ENCODE measurements around the gene GDF11.

GDF11 gene

DNA sequence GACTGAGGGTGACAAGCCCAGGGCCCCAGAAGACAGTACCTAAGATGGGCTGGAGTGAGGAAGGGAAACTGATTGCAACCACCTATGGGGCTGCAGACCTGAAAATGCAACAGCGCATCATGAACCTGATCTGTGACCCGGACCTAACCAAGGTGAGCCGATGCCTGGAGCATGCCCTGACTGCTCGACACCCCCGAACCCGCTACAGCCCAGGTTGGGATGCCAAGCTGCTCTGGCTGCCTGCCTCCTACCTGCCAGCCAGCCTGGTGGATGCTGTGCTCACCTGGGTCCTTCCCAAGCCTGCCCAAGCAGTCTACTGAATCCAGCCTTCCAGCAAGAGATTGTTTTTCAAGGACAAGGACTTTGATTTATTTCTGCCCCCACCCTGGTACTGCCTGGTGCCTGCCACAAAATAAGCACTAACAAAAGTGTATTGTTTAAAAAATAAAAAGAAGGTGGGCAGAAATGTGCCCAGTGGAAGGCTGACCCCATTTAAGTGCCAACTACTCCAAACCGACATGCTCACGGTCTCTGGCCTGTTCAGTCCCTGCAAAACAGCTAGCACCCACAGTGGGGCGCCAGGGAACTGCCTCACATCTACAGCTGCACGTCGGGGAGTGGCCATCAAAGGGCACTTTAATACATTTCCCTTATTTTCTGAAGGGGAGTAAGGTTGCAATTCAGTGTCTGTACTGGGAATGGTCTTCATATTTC is 18.5 kb upstream of the GDF11 start:
- peak; percentile 78 for DNase-seq

DNA sequence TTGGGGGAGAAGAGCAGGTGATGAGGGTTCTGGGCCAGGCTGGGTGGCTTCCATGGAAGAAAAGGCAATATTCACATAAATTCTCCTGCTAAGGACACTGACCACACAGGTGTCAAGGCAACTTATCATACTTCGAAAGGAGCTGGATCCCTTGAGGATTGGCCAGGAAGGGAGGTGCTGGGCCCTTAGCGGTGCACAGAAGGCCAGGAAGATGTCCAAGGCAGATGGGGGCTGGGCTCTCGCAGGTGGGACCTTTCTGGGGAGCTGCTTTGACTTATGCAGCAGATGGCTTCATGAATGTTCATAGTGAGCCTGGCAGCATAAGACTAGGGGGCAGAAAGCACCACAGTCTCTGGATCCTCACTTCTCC is 18.0 kb upstream of the GDF11 start:
- no peak for DNase-seq

DNA sequence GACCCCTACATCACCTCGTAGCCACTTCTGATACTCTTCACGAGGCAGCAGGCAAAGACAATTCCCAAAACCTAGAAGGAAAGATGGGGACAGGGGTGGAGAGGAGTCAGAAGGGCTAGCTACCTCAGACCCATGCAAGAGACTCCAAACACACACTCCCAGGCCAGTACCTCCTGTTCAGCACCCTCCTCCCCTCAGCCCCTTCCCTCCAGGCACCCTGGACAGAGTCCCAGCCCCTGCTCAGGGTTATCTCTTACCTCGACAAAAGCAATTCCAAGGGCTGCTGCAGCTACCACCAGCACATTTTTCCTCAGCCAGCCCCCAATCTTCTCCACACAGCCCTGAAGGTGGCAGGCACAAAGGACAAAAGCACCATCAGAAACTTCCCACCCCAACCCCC is 17.4 kb upstream of the GDF11 start:
- DNase-seq, result no peak

DNA sequence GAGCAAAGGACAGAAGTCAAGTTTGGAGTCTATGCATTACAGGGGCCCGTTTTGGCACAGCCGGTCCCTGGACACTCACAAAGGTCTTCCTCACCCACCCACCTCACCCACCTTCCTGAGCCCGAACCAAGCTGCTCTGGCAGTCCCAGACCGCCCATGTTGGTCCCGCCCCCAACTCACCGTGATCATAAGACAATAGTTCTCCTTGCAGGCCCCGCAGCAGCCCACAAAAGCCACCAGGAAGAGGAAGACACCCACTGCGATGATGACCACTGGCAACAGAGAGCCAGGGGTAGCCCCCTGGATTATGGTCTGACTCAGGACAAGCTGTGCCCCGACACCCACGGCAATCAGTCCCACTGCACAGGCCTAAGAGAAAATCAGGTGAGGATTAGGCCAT is 16.0 kb upstream of the GDF11 start:
- no peak for DNase-seq

DNA sequence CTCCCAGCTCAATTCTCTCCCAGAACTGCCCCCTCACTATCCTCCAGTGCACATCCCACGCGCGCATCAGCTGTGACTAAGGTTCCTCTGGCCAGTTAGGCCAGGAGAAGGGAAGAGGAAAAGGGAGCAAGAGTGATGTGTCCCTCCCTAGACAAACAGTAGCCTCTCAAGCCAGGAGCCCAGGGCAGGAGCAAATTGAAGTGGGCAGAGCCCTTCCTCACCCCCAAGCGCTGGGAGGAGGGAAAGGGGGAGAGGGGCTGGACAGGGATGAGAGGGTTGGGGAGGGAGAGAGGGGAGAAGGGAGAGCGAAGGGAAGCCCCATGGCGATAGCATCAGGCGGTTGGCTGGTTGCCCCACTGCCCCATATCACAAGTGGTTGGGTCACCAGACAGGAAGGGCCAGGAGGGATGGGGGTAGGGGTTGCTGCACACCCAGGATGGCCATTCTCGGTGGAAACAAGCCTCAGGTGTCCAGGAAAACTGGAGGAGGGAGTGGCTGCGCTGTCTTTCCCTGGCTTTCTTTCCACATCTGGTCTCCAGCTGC is 15.2 kb upstream of the GDF11 start:
- DNase-seq, result no peak

DNA sequence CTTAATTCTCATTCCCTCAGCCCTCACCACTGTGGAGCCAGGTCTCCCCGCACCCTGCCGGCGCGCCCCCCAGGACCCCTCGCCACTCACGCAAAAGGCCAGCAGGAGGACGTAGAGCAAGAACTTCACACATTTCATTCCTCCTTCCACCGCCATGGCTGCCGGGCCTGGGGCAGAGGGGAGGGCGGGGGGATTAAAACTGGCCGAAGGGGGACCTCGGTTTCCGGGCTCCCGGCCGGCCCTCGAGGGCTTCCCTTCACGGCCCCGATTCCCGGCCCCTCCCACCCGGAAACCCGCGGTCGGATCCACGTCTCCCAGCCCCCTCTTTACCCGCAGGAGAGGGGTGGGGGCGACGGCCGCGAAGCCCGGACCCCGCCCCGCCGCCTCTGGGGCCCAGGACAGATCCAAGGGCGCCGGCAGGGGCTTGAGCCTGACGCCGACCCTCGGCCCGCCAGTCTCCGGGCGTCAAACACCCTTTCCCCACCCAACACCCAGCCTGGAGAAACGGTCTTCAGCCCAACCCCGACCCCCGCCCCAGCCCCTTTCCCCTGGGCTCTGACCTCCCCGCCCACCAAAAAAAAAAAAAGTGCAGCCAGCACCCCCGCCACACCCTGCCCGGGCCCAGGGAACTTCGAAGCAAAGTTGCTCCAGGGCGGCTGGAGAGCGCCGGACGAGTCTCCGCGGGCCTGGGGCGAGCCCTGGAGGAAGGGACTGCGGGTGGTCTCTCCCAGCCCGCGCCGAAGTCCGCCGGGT is 14.6 kb upstream of the GDF11 start:
- peak; percentile 42 for DNase-seq

DNA sequence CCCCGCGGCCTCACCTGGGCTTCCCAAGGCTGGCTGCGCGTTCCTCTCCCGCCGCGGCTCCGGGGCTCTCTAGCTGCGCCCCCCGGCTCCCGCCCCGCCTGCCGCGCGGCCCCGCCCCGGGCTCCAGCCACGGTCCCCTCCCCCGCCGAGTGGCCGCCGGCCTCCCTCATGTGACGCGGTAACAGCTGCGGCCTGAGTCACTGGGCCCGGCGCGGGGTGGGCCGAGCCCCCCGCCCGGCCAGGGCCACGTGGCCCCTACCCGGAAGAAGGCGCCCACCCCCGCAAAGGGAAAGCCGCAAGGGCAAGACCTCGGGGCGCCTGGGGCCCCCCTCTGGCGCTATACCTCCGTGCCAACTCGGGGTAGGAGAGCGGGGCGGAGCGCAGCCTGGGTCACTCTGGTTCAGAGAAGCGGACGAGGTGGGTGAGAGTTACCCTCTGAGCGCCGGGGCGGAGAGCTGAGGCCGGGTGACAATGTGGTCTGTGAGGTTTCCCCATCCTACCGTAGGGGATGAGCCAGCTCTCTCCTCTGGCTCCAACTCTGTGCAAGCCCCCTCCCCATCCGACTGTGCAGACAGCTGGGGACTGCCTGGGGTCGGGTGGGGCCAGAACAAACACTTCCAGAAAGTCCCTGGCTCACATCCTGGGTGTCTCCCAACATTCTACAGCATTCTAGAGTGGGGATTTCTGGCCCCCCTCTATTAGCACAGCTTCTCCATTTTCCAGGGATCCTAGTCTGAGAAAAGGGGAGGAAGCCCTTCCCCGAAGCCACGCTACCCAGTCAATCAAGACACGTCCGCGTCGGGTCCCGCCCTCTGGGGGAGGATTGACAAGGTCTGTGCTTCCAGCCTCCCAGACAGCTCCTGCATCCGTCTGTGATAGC is 13.7 kb upstream of the GDF11 start, which contains the start of gene CD63:
Gene CD63, minus strand, starts transcription at position 71 of the 880 bp plus-strand sequence. CDS start 668 bp downstream, outside the sequence.
- peak; percentile 73 for DNase-seq

DNA sequence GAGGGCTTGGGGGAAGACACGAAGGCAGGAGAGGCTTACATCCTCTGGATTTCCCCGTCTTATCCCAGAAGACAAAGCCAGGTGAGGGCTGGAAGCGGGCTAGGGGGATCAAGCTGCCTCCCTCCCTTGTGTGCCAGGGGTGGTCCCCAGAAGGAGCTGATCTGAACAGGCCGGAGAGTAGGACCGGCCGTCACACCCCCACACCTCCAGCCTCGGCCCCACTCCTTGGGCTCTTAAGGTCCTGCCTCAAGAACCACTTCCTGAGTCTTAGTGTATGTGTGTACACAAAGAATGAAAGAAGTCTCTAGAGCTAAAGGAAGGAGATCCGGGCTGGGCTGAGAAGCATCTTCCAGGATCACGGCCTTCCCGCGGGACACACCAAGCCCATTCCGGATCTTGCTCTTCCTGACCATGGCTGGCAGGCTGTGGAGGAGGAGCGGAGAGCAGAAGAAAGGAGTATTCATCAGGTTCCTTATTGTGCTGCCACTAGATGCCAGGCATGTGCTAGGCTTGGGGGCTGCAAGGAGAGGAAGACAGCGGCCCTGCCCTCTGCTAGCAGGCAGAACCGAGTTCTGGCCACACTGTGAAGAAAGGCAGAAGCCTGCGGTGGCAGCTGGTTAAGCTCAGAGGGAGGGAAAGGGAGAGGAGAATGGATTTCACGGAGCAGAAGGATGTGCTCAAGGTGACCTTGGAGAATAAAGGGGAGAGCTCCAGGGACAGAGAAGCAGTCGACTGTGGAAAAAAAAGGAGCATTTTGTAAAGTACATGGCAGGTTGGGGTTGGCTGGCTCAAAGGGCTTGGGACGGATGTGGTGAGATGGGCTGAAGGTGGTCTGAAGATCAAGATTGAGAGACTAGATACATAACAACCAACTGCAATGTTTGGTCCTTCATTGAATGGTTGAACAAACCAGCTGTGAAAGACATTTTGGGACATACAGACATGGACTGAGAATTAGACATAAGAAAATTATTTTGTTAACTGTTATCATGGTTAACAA is 12.8 kb upstream of the GDF11 start:
- peak; percentile 55 for DNase-seq

DNA sequence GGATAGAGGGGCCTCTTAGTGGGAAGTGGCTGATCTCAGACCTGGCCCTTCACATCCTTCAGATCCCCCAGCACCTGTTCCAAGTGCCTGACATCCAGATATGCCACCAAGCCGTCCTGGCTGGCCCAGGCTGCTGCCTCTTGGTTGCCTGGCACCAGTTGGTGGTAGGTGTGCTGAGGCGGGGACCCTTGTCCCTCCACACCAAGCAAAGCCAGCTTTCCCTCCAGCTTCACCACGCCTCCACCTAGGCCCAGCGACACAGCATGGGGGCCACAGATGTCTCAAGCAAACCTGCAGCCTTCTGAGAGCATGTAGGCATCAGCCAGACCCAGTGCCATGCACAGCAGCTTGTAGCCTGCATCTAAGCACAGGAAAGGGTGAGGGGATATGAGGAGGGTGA is 10.6 kb upstream of the GDF11 start:
- DNase-seq, result no peak

DNA sequence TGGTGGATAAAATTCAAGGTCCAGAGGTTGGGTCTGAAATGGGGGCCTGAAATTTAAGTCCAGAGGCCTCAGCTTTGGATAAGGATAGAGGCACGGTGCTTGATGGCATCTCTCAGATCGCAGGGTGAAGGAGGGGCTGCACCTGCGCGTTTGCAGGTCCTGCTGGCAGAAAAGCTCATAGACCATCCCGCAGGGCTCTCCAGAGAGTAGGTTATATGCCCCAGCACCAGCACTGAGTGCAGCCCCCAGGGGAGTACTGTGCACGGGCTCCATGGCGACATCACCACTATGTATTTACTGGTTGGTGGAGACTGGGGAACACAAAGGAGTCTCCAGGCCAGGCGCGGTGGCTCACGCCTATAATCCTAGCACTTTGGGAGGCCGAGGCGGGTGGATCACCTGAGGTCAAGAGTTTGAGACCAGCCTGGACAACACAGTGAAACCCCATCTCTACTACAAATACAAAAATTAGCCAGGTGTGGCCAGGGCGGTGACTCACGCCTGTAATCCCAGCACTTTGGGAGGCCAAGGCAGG is 9.8 kb upstream of the GDF11 start:
- DNase-seq, result no peak

DNA sequence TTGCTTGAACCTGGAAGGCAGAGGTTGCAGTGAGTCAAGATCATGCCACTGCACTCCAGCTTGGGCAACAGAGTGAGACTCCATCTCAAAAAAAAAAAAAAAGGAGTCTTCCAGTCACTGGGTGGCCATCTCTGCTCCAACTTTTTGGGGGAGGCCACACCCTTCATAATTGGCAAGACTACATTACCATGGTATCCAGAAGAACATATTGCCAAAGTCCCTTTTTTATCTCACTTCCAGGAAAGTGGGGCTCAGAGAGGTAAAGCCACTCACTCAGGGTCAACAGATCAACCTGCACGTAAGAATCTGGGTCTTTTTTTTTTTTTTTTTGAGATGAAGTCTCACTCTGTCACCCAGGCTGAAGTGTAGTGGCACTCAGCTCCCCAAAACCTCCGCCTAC is 9.1 kb upstream of the GDF11 start:
- no peak for DNase-seq

DNA sequence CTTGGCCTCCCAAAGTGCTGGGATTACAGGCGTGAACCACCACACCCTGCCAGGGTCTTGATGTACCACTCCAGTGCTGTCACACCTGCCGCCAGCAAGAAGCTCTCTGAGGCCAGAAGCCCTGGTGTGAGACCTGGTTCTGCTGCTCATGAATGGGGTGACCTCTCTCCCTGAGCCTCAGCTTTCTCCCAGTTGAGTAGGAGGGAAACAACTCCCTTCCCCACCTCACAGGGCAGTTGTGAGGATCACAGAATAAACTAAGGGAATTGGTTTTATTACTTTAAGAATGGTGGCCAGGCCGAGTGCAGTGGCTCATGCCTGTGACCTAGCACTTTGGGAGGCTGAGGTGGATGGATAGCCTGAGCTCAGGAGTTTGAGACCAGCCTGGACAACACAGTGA is 8.3 kb upstream of the GDF11 start:
- DNase-seq, result no peak

DNA sequence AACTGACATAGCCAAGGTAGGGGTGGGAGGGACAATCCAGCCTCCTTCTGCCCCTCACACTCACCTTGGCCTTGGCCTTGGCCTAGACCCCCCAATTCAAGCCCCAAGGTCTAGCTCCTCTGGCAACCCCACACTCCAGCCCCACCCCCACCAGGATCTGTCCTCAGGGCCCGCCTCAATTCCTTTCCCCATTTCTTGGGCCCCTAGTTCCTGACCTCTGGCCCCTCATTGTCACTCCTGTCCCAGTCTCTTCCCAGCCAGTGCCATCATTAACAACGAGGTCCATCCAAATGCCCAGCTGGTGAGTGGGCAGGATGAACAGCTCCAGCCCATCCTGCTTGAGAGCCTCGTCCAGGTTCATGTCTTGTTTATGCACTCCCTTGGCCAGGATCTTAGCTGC is 6.8 kb upstream of the GDF11 start:
- DNase-seq, result no peak

DNA sequence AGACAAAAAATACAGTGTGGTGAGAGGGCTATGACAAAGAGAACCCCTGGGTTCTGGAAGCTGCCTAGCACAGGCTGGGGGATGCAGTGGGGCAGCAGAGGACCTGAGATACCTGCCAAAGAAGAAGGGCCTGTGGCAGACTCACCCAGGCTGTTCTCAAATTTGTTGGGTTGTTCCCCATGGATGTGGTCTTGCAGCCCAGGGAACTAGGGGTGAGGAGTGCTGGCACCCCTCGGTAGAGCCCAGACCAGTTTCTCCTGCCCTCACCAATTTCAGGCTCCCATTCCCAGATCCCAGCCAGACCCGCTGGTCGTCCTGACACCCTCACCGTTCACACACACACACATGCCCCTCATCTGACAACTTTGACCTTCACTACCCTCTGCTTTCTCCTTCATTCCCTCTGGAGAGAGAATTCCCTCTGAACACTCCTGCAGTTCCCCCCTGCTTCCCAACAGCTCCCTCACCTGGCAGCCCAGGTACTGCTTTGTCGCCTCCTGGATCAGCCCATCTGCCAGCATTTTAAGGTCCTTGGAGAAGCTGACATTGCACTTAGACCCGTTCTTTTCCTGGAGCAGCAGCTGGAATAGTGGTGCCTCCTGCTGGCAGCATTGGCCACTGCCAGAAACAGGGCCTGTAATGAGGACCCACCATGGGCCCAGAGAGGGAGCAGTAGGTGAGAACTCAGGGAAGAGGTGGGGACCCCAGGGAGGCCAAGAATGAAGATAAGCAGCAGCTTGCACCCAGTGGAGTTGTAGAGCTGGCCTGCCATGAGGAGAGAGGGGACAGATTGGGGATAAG is 5.9 kb upstream of the GDF11 start:
- peak; percentile 76 for DNase-seq

DNA sequence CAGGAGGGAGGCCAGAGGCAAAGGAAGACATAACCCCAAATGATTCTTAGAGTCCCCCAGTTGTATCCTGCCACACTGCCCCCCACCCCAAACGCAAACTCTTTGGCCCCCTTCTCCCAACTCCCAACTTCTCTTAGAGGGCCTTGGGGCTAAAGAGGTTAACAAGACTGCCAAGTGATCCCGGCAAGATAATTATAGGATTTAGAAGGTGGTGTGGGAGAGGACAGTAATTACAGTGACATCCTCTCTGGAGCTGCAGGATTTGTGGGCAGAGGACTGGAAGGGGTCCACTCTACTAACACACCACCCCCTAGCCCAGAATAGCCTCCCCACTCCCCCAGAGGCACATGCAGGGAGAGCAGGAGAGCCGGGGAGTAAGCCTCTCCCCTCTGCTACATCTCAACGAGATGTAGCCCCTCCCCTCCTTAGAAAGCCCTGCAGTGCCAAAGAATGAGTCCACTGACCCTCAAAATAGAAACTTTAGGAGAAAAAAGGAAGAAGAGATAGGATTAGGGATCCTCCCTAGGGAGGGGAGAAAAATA is 5.3 kb upstream of the GDF11 start:
- DNase-seq, result no peak

DNA sequence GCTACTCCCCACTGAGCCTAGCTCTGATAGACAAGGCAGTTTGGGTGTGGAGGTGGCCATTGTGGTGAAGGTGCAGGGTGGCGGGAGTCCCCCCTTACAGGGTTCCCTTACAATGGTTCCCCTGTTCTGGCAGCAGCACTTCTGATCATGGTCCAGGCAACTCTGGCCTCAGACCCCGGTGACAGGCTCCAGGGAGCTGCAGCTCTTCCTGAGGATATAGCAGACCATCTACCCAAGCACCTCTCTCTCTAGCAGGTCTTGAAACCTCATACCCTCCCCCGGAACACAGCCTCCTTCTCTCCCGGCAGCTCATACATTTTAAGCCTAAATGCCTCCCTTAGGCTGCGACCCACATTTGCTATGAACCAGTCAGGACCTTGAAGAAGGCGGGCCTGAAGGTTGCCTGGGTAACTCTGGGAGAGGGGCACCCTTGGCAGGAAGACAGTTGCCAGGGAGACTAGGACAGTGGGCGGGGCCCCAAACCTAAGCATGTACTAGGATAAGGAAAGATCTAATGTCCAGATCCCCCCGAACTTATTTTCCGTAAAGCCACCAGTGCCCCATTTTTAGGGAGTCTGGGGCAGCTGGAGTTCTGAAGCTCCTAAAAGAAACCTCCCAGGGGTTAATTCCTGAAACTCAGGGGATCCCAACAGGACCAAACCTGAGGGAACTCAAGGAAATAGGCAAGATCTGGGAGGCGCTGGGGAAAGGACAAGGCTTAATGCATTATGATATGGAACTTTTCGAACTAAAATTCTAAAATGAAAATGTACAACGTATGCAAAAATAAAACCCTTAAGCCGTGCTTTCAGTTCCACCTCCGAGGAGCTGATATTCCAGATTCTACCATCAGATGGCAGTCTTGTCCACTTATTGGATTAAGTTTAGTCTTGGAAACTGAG is 4.5 kb upstream of the GDF11 start:
- peak; percentile 91 for DNase-seq

DNA sequence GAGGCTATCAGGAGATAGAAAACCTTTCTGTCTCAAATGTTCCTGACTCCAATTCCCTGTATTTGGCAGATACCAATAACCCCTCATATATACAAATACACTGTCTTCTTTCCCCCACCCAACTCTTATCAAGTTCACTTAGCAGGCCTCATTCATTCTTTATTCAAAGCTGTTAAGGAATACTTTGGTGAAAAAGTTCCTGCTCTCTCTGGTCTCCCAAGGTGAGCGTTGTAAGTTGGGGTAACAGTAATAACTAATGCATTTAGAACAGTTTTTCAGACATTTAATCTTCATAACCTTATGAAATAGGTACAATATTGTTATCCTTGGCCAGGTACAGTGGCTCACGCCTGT is 3.9 kb upstream of the GDF11 start:
- DNase-seq, result no peak

DNA sequence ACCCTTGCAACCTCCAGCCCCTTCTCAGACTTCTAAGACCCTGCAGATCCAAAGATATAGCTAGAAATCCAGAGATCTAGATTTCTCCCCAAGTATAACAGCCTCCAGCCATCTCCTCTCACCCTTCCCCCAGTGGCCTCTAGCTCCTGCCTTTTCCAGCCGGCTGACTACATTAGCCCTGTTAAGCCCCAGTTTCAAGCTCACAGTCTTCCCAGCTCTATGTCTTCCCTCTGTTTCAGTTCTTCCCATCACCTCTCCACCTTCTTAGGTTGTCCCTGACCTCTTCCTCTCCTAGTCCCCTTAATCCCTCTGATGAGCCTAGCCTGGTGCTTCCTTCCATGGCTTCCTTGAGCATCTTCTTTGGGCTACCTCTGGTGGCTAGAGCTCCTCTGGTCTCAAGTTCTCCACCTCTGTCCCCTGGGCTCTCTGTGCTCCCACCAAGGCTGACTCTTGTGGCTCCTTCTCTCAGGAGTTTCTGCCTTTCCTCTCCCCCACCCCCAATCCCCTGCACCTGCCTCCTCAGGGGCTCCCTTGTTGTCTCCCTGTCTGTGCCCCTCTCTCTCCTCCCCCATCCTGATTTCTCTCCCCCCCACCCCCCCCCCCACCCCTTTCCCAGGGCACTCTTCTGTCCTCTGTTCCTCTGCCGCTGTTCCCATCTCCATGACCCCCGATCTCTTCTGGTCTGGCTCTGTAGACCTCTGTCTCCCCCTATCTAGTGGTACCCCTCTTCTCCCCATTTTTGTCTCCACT is 816 bp upstream of the GDF11 start:
- no peak for DNase-seq

All from CD4-positive, alpha-beta T cell treated with Interleukin-17A for 4 hours (primary cell).